GM12892 (cell line): ENCODE data around the gene FBXL15.

ENCODE experiments used
- POLR2A ChIP-seq: IDR thresholded peaks from 2 replicates; pipeline ENCODE4 v1.6.1; 2011; ENCODE audit warnings: low read depth, low read length, control low read depth
- POLR2AphosphoS5 ChIP-seq: IDR thresholded peaks from 2 replicates; pipeline ENCODE4 v1.6.1; 2011; ENCODE audit warnings: low read depth, low read length, control low read depth

DNA sequence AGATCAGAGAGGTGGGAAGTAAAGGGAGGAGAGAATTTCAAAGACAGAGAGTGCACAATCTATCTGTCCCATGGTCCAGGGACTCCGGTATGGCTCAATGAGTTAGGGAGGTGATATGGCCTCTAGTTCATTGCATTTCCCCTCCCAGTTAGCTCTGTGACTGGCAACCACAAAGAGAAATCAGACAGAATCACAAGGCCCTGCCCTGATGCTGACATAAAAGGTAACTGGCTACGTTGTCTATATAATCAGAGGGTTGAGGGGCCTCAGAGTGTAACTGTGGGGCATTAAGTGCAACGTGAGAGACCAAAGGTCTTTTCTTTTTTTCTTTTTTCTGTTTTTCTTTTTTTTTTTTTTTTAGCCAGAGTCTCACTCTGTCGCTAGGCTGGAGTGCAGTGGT is 38.0 kb downstream of the FBXL15 start:
- no peak for TF ChIP-seq POLR2A
- TF ChIP-seq POLR2AphosphoS5: no peak
